HEK293 (cell line): ENCODE results near the gene SYCP3.
"Not testable (repeated sequence)": the region's sequence is repeated elsewhere in the genome, so short reads cannot be mapped to it uniquely, and the experiment has no call there.

Source experiments
- CTCF ChIA-PET: fragments of 350-600 bp; formaldehyde crosslinking; extraction: SDS; loops from one replicate; lab custom pipeline; 2021; ENCODE audit warnings: antibody characterized with exemption; lab: Yijun Ruan, JAX
- POLR2A ChIA-PET: fragments of 300-600 bp; formaldehyde crosslinking; extraction: SDS; loops from one replicate; lab custom pipeline; 2020; ENCODE audit warnings: antibody characterized with exemption, inconsistent platforms; lab: Yijun Ruan, JAX
- H3K27ac ChIP-seq: fragments of 200-500 bp; sonication (Bioruptor generic); 2 replicates; pipeline ENCODE4 v1.5.1; 2014; ENCODE audit warnings: low read depth, low read length, control low read depth, inconsistent platforms; ENCODE audit errors: extremely low read depth
- H3K36me3 ChIP-seq, 2 experiments: fragments of 200-500 bp in 1 of 2; sonication (Bioruptor generic) in 1 of 2; 1 replicate in 1 of 2; 2 replicates in 1 of 2; pipeline ENCODE4 v1.5.1; 2014 to 2017; ENCODE audit warnings: inconsistent platforms in 2 of 2, low read length in 2 of 2; ENCODE audit not compliant: control insufficient read depth in 2 of 2, insufficient read depth in 1 of 2
- H3K4me1 ChIP-seq: fragments of 200-500 bp; sonication (Bioruptor generic); 2 replicates; pipeline ENCODE4 v1.5.1; 2014; ENCODE audit warnings: mild to moderate bottlenecking, low read length, inconsistent platforms; ENCODE audit not compliant: control insufficient read depth, insufficient read depth
- H3K4me3 ChIP-seq: 2 replicates; pipeline ENCODE4 v1.5.1; 2011; ENCODE audit warnings: low read depth, mild to moderate bottlenecking, control low read depth, low read length, moderate library complexity
- H3K9me3 ChIP-seq: fragments of 200-500 bp; sonication (Bioruptor generic); 2 replicates; pipeline ENCODE4 v1.5.1; 2014; ENCODE audit warnings: low read depth, low read length, inconsistent platforms; ENCODE audit not compliant: control insufficient read depth, insufficient read depth
- RBAK ChIP-seq: fragments of 450-650 bp; formaldehyde crosslinking; IDR thresholded peaks from 2 replicates; pipeline ENCODE4 v1.5.1; 2016; ENCODE audit warnings: missing biosample characterization, missing genetic modification characterization
- SCRT2 ChIP-seq: fragments of 450-650 bp; formaldehyde crosslinking; IDR thresholded peaks from 2 replicates; pipeline ENCODE4 v1.5.1; 2016; ENCODE audit warnings: missing biosample characterization, missing genetic modification characterization
- YY1 ChIP-seq: fragments of 450-650 bp; formaldehyde crosslinking; IDR thresholded peaks from 2 replicates; pipeline ENCODE4 v1.5.1; 2018; ENCODE audit warnings: missing biosample characterization, missing genetic modification characterization
- ZNF112 ChIP-seq: fragments of 450-650 bp; formaldehyde crosslinking; IDR thresholded peaks from 2 replicates; pipeline ENCODE4 v1.5.0; 2017; ENCODE audit warnings: missing biosample characterization, missing genetic modification characterization
- ZNF114 ChIP-seq: fragments of 450-650 bp; formaldehyde crosslinking; IDR thresholded peaks from 2 replicates; pipeline ENCODE4 v1.5.0; 2017; ENCODE audit warnings: missing biosample characterization, missing genetic modification characterization
- ZNF121 ChIP-seq: fragments of 450-650 bp; formaldehyde crosslinking; IDR thresholded peaks from 2 replicates; pipeline ENCODE4 v1.5.1; 2016; ENCODE audit warnings: missing biosample characterization, missing genetic modification characterization
- ZNF175 ChIP-seq: fragments of 450-650 bp; formaldehyde crosslinking; IDR thresholded peaks from 2 replicates; pipeline ENCODE4 v1.5.1; 2016; ENCODE audit warnings: missing biosample characterization, missing genetic modification characterization
- ZNF544 ChIP-seq: fragments of 450-650 bp; formaldehyde crosslinking; IDR thresholded peaks from 2 replicates; pipeline ENCODE4 v1.5.0; 2017; ENCODE audit warnings: missing biosample characterization, missing genetic modification characterization
- ZNF555 ChIP-seq: fragments of 450-650 bp; formaldehyde crosslinking; conservative IDR thresholded peaks from 2 replicates; pipeline ENCODE4 v1.5.1; 2017; ENCODE audit warnings: missing biosample characterization, mild to moderate bottlenecking, missing genetic modification characterization, inconsistent platforms
- ZNF600 ChIP-seq: fragments of 450-650 bp; formaldehyde crosslinking; IDR thresholded peaks from 2 replicates; pipeline ENCODE4 v1.5.1; 2016; ENCODE audit warnings: missing biosample characterization, missing genetic modification characterization
- ZNF629 ChIP-seq: fragments of 450-650 bp; formaldehyde crosslinking; IDR thresholded peaks from 2 replicates; pipeline ENCODE4 v1.5.1; 2017; ENCODE audit warnings: missing biosample characterization, missing genetic modification characterization
- ZNF747 ChIP-seq: fragments of 450-650 bp; formaldehyde crosslinking; IDR thresholded peaks from 2 replicates; pipeline ENCODE4 v1.5.1; 2016; ENCODE audit warnings: missing biosample characterization, missing genetic modification characterization
- ZNF76 ChIP-seq: fragments of 450-650 bp; formaldehyde crosslinking; IDR thresholded peaks from 2 replicates; pipeline ENCODE4; 2016; ENCODE audit warnings: low read depth, missing biosample characterization, missing genetic modification characterization, borderline replicate concordance
- ZNF777 ChIP-seq: fragments of 450-650 bp; formaldehyde crosslinking; IDR thresholded peaks from 2 replicates; pipeline ENCODE4 v1.5.1; 2017; ENCODE audit warnings: missing biosample characterization, missing genetic modification characterization, borderline replicate concordance
- TF ChIP-seq, protein P1 (sequence below): fragments of 450-650 bp; formaldehyde crosslinking; IDR thresholded peaks from 2 replicates; pipeline ENCODE4 v1.5.1; 2017; ENCODE audit warnings: missing biosample characterization, mild to moderate bottlenecking, missing genetic modification characterization, moderate library complexity
- TF ChIP-seq, protein P2 (sequence below): fragments of 450-650 bp; formaldehyde crosslinking; IDR thresholded peaks from 2 replicates; pipeline ENCODE4 v1.5.1; 2016; ENCODE audit warnings: missing biosample characterization, missing genetic modification characterization

Gene SYCP3

DNA sequence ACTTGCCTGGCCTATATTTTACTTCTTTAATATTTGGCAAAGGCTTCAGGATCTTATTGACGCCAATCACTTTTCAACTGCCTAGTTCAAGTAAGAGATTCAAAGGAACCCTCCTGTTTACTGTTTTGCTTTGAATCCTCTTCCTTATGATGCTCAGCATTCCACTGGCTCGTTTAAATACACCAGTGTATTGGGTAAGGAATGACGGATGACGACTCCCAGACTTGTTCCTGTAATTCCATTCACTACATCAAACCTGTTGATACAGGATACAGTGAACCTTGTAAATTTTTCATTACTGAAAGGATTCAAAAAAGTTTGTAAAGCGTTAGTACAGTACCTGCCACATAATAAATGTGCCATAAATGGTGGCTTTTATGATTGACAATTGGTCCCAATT lies 1.7 kb upstream of the SYCP3 start:
- ChIA-PET POLR2A (no interaction called here), CTCF (no interaction called here)
- no peak for TF ChIP-seq ZNF555 (tag by site-specific recombination)
- TF ChIP-seq SCRT2 (tag by site-specific recombination) = peak; percentile 37; the same call in 1 of the 2 replicates

DNA sequence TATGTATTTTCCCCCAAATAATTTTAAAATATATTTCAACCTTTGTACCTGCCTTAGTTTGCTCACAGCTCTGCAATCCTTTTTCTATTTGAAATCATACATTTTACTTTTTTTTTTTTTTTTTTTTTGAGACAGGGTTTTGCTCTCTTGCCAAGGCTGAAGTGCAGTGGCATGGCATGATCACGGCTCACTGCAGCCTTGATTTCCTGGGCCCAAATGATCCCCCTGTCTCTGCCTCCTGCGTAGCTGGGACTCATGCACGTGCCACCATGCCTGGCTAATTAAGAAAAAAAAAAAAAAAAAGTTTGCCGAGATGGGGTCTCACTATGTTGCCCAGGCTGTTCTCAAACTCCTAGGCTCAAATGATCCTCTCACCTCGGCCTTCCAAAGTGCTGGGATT lies 1.3 kb upstream of the SYCP3 start:
- H3K4me1 ChIP-seq = no peaks in the 10 kb centered on the region
- ChIA-PET POLR2A (interaction anchor here (0.7 kb wide), 1 partner anchor 89 kb away, joined by 4 read pairs; no protein-coding TSS in a partner anchor), CTCF (no interaction called here)
- H3K9me3 ChIP-seq = no peaks in the 10 kb centered on the region
- TF ChIP-seq ZNF777 (tag by site-specific recombination) = no peak
- TF ChIP-seq, protein P1, sequence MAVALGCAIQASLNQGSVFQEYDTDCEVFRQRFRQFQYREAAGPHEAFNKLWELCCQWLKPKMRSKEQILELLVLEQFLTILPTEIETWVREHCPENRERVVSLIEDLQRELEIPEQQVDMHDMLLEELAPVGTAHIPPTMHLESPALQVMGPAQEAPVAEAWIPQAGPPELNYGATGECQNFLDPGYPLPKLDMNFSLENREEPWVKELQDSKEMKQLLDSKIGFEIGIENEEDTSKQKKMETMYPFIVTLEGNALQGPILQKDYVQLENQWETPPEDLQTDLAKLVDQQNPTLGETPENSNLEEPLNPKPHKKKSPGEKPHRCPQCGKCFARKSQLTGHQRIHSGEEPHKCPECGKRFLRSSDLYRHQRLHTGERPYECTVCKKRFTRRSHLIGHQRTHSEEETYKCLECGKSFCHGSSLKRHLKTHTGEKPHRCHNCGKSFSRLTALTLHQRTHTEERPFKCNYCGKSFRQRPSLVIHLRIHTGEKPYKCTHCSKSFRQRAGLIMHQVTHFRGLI (tag by site-specific recombination) = no peak
- TF ChIP-seq ZNF747 = no peak
- peak; percentile 36; the same call in 1 of the 2 replicates for TF ChIP-seq ZNF121
- TF ChIP-seq ZNF544 (tag by site-specific recombination) = no peak
- H3K4me3 ChIP-seq = no peak overlapping the region
- H3K27ac ChIP-seq = no peak overlapping the region
- H3K36me3 ChIP-seq = peaks cover 8 to 34% of the 10 kb centered on the region in 2 experiments; a peak in 2 of 3 replicates

More for the DNA sequence above, 1.7 kb upstream of the SYCP3 start:
- Histone ChIP-seq H3K36me3 (peaks cover 11 to 38% of the 10 kb centered on the region in 2 experiments; a peak in 2 of 3 replicates), H3K4me3 (no peak overlapping the region), H3K4me1 (no peaks in the 10 kb centered on the region), H3K9me3 (no peaks in the 10 kb centered on the region), H3K27ac (no peak overlapping the region)

DNA sequence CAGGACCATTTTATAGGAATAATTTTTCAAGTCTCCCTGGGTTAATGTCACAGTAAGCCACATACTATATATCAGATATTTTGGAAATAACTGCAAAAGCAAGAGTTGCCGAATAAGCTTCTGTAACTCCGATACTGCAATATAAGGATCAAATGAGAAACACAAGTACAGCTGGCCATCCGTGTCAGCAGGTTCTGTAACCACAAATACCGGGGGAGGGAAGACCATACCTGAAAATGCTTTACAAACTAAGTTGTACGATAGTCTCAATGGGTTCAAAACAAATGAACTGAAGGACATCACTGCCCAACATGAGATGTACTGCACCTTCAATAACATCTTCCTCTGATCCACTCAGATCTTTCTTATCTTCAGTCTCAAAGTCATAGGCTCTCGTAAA lies 1.8 kb downstream of the SYCP3 start:
- TF ChIP-seq SCRT2 (tag by site-specific recombination) = no peak
- no peak for TF ChIP-seq ZNF175 (tag by site-specific recombination)
- TF ChIP-seq ZNF76 (tag by site-specific recombination) = no peak
- no peak for TF ChIP-seq ZNF114 (tag by site-specific recombination)
- TF ChIP-seq ZNF112 (tag by site-specific recombination) = no peak
- TF ChIP-seq YY1 (tag by site-specific recombination) = no peak
- Histone ChIP-seq H3K4me3 (no peak overlapping the region), H3K4me1 (no peaks in the 10 kb centered on the region), H3K9me3 (no peaks in the 10 kb centered on the region), H3K36me3 (peaks cover 8 to 16% of the 10 kb centered on the region in 2 experiments; a peak in 2 of 3 replicates), H3K27ac (no peak overlapping the region)
- POLR2A ChIA-PET = interaction anchor here (0.7 kb wide), 1 partner anchor 19 kb away, joined by 3 read pairs; no protein-coding TSS in a partner anchor
- CTCF ChIA-PET = no interaction called here

DNA sequence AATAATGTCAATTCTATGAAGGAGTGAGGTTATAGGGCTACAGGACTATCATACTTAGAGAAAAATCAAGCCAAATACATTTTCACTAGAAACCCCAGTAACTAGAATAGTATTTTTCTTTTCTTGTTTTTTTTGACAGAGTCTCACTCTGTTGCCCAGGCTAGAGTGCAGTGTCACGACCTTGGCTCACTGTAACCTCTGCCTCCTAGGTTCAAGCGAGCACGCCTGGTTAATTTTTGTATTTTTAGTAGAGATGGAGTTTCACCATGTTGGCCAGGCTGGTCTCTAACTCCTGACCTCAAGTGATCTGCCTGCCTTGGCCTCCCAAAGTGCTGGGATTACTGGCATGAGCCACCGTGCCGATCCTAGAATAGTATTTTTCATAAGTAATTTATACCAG lies 4.8 kb downstream of the SYCP3 start:
- H3K4me3 ChIP-seq, H3K9me3 ChIP-seq, H3K4me1 ChIP-seq, POLR2A ChIA-PET, H3K27ac ChIP-seq, CTCF ChIA-PET: not testable (repeated sequence)
- H3K36me3 ChIP-seq = peaks cover 19 to 20% of the 10 kb centered on the region in 2 experiments

DNA sequence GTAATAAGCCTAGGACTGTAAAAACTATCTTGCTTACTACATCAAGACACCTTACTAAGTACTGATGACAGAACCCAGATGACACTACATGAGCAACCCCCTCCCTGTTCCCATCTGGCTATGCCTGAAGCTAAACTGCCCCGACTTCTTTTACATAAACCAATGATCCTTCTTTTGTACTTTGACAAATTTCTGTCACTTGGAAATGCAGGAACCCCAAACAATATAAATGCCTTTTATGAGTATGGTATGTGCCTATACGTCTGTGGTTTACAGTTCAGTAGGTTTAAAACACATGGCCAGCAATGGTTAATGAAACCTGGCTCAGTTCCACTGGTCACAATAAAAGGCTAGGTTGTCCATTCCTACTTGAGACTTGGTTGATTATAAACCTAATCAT lies 6.1 kb downstream of the SYCP3 start:
- TF ChIP-seq ZNF629 (tag by site-specific recombination) (no peak), RBAK (tag by site-specific recombination) (no peak), ZNF600 (tag by site-specific recombination) (no peak)
- TF ChIP-seq, protein P2, sequence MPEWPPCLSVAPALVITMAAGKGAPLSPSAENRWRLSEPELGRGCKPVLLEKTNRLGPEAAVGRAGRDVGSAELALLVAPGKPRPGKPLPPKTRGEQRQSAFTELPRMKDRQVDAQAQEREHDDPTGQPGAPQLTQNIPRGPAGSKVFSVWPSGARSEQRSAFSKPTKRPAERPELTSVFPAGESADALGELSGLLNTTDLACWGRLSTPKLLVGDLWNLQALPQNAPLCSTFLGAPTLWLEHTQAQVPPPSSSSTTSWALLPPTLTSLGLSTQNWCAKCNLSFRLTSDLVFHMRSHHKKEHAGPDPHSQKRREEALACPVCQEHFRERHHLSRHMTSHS (tag by site-specific recombination) = no peak
- TF ChIP-seq, all 188 proteins: peak for 0
- CTCF ChIA-PET = interaction anchor here (1.2 kb wide), 1 partner anchor 63 kb away, joined by 3 read pairs; no protein-coding TSS in a partner anchor
- no peaks in the 10 kb centered on the region for H3K4me1 ChIP-seq
- POLR2A ChIA-PET = no interaction called here
- H3K9me3 ChIP-seq = no peaks in the 10 kb centered on the region
- H3K27ac ChIP-seq = no peak overlapping the region
- H3K36me3 ChIP-seq = peaks cover 15 to 24% of the 10 kb centered on the region in 2 experiments
- H3K4me3 ChIP-seq = no peak overlapping the region
